GM12878 (cell line): ENCODE results near the gene TRIOBP.

Experiments
- CREB1 ChIP-seq: IDR thresholded peaks from 2 replicates; pipeline ENCODE4 v1.6.1; 2012; ENCODE audit warnings: low read depth, mild to moderate bottlenecking, inconsistent platforms
- CTCF ChIP-seq, 3 experiments: IDR thresholded peaks in 2 of 3; conservative IDR thresholded peaks in 1 of 3; 2 replicates each; pipeline ENCODE4 v1.5.1; 2011; ENCODE audit warnings: low read depth in 3 of 3, low read length in 3 of 3, mild to moderate bottlenecking in 3 of 3, control low read depth in 2 of 3, moderate library complexity in 2 of 3, inconsistent platforms in 1 of 3, mixed read lengths in 1 of 3; ENCODE audit not compliant: control insufficient read depth in 2 of 3, insufficient read depth in 1 of 3; ENCODE audit errors: extremely low read depth in 1 of 3
- E2F4 ChIP-seq: IDR thresholded peaks from 2 replicates; pipeline ENCODE4 v1.6.1; 2012; ENCODE audit warnings: low read depth, low read length, improper control_type of control experiment
- ESRRA ChIP-seq: IDR thresholded peaks from 2 replicates; pipeline ENCODE4 v1.6.1; 2012; ENCODE audit warnings: mild to moderate bottlenecking, low read length, improper control_type of control experiment
- NFXL1 ChIP-seq: fragments of 450-650 bp; IDR thresholded peaks from 2 replicates; pipeline ENCODE4 v1.6.1; 2017; ENCODE audit warnings: antibody characterized with exemption, mild to moderate bottlenecking, borderline replicate concordance
- NRF1 ChIP-seq: conservative IDR thresholded peaks from 2 replicates; pipeline ENCODE4 v1.6.1; 2011; ENCODE audit warnings: mild to moderate bottlenecking, low read depth, low read length, improper control_type of control experiment
- POLR2A ChIP-seq: IDR thresholded peaks from 2 replicates; pipeline ENCODE4 v1.6.1; 2011; ENCODE audit warnings: low read depth, mild to moderate bottlenecking, low read length
- SUPT20H ChIP-seq: IDR thresholded peaks from 2 replicates; pipeline ENCODE4 v1.6.1; 2011; ENCODE audit warnings: low read depth, mild to moderate bottlenecking, low read length, moderate library complexity, borderline replicate concordance; ENCODE audit not compliant: control insufficient read depth
- ZBTB33 ChIP-seq: fragments of 450-650 bp; IDR thresholded peaks from 2 replicates; pipeline ENCODE4 v1.6.1; 2017; ENCODE audit warnings: mild to moderate bottlenecking
- ZNF274 ChIP-seq: IDR thresholded peaks from one replicate; pipeline ENCODE4 v1.8.0; 2011; ENCODE audit not compliant: insufficient read length, insufficient read depth

GRCh38 chr22:37664249-37665101 is 32.4 kb upstream of the TRIOBP start:
- TF ChIP-seq ZNF274: no peak
- TF ChIP-seq POLR2A: no peak
- no peak for TF ChIP-seq ZBTB33
- TF ChIP-seq NRF1: no peak
- TF ChIP-seq CTCF (IDR thresholded peaks at IDR 0.05 in 2 of 3, conservative IDR thresholded peaks at IDR 0.05 in 1 of 3; ENCODE audit: control insufficient read depth in 2 of 3, extremely low read depth in 1 of 3, insufficient read depth in 1 of 3, low read depth in 3 of 3, low read length in 3 of 3): no peak
- TF ChIP-seq SUPT20H: no peak
- no peak for TF ChIP-seq ESRRA
- no peak for TF ChIP-seq E2F4
- no peak for TF ChIP-seq NFXL1
- TF ChIP-seq CREB1: no peak
